ENCODE results near the gene FGFRL1.
A peak's percentile ranks its signal among the peaks of the same experiment; 100 is the strongest.

The FGFRL1 gene

DNA sequence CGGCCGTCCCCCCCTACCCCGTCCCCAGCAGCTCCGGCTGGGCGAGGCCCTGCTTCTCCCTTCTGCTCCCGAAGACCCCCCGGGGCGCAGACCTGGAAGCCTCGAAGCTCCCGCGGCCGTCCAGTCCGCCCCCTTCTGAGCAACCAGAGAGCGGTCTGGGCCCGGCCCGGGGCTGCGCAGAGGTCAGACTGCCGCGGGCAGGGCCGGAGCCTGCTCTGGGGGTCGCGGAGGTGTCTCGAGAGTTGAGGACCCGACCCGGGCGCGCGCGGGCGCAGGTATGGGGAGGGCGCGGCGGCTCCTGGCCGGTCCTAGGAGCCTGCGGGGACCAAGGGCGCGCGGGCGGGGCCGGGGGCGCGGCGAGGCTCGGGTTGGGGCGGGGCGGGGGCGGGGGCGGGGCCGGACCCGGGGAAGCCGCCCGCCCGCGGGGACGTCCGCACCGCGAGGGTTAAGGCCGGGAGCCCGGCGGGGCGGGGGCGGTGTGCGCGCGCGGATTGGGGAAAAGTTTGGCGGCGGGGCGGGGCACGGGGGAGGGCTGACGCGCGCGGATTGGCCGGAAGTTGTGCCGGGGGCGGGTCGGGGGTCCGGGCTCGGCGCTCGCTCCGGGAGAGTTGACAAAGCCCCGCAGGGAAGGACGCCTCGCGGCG lies at the start of gene FGFRL1:
FGFRL1 (plus strand) TSS at position 605 of the 644 bp plus-strand sequence. CDS start 860 bp downstream, outside the sequence.
- DNase-seq (ENCODE audit: low read depth) = peak; percentile 54
- H3K4me3 ChIP-seq (ENCODE audit: low read depth, low read length) = peak within 1 kb of the TSS; percentile 63

- H3K4me3 ChIP-seq (ENCODE audit: low read depth, low read length) = no peak overlapping the region
- no peak for DNase-seq (ENCODE audit: low read depth)
Observed at GRCh38 chr4:962231-963208, 48.9 kb upstream of the FGFRL1 start.

DNA sequence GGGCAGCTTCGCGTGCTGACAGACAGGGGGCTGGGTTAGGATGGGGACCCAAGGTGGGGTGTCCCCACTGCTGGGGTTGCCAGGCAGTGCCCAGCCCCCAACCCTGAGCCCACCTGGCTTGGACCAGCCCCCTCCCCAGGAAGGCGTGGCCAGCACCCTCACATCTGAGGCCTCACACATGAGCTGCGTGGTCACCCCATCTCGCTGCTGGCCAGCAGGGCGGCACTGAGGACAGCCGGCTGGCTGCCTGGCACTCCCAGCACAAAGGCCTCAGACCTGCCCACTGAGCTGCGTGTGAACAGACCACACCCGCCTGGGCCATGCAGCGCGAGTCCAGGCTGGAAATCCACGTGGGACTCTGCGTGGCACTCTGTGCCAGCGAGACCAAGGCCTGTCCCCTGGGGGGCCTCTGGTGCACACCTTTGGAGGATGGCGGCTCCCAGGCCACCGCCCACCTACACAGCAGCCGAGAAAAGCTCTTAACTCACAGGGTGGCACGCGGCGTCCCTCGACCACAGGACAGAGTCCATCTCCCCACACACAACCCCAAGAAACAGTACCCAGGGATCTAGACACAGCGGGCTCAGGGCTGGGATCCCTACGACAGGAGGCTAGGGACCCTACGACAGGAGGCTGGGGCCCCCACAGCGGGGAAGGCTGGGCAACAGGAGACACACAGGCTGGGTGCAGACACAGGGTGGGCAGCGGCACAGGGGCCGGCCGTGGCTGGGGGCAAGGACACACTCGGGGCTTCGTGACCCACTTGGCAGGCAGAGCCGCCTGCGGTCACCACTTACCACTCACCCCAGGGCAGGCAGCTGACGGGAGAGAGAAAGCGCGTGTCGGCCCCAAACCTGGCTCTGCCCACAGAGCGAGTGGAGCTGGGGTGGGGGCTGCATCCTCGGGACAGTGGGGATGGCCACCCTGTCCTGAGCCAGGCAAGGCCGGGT lies 47.9 kb upstream of the FGFRL1 start:
- H3K4me3 ChIP-seq (ENCODE audit: low read depth, low read length) = no peak overlapping the region
- DNase-seq (ENCODE audit: low read depth) = no peak

- H3K4me3 ChIP-seq (ENCODE audit: low read depth, low read length) = no peak overlapping the region
- no peak for DNase-seq (ENCODE audit: low read depth)
Observed at GRCh38 chr4:964346-965025, 46.9 kb upstream of the FGFRL1 start.

GRCh38 chr4:965048-965765 lies 46.2 kb upstream of the FGFRL1 start:
- DNase-seq (ENCODE audit: low read depth) = no peak
- H3K4me3 ChIP-seq (ENCODE audit: low read depth, low read length) = no peak overlapping the region

DNA sequence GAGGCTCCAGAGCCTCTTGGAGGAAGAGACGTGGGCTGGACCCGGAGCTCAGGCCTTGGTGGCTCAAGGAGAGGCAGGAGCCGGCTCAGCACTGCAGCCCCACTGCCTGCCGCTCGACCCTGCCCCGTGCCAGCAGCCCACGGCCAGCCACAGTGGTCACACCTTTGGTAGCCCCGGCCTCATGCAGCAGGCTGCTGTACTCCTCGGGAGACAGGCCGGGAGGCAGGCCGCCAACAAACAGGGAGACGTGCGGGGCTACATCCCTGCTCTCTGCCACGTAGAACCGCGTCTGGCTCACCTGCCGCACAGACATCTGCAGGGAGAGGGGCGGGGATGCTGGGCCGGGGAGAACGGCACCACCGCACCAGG lies 45.7 kb upstream of the FGFRL1 start:
- no peak overlapping the region for H3K4me3 ChIP-seq (ENCODE audit: low read depth, low read length)
- DNase-seq (ENCODE audit: low read depth) = no peak

DNA sequence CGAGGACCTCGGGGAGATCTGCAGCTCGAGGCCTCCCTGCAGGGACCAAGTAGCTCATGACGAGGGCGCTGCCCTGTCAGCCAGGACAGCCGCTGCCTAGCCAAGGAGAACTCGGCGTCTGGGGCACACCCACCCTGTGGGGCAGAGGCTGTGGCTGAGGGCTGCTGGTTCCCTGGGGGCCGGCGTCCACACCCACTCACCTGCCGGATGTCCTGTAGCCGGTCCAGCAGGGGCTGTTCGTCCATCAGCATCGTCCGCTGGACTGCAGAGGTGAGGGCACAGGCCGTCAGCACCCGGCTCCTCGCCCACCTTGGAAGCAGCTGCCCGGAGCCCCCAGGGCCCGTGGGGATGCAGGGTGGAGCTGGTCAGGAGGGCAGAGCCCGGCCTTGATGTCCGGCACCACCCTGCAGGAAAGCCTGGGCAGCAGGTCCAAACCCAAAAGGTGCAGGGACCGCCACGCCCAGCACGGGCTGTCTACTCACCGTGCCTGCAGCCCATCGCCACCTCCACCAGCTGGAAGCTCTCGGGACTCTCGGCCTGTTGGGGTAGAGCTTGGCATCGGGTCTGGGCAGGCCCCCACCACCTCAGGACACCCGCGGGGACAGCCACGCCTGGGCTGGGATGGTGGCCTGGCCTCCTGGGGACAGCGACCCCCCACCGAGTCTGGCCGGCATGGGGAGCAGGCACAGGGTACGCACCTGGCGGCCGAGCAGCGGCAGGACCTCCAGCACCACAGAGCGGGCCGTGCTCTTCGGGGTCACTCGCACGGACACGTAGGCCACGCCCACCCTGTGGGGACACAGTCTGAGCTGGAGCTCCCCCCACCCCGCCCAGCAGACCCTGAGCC lies 44.9 kb upstream of the FGFRL1 start:
- no peak overlapping the region for H3K4me3 ChIP-seq (ENCODE audit: low read depth, low read length)
- DNase-seq (ENCODE audit: low read depth) = no peak

DNA sequence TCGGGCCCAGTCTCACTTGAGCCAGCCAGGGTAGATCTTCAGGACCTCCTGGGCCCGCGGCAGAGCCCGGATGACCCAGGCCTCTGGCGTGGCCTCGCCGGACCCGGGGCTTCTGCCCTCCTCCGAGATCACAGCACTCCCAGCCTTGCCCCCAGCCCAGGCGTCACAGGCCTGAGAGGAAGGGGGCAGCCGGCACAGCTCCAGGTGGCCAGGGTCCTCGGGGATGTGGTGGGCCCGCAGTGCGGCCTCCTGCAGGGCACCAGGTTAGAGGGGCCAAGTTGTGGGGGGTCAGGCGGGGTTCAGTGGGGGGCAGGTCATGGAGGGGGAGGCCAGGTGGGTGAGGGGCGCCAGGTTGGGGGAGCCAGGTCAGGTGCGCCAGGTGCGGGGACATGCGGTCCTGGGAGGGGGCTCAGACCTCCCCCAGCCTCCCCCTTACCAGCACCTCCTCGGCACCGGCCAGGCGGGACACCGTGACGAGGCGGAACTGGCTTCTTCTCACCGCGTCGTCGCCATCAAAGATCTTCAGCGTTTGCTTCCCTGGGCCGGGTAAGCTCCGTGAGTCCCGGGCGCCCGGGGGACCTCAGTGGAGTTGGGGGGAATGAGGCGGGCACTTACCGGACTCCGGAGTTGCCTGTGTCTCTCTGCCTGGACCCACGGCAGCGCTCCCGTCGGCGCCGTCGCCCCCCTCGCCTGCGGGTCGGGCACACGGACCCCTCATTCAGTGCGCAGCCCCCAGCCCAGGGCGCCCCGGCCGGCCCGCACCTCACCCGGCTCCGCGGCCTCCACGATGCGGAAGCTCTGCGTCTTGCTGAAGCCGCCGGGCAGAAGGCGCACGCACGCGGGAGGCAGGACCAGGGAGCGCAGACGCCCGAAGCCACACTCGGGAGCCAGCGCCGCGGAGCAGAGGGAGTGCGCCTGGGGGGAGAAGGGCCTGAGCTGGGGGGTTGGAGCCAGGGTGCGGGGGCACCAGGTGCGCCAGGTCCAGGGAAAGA lies 44.0 kb upstream of the FGFRL1 start:
- DNase-seq (ENCODE audit: low read depth) = no peak
- peak overlapping the region; percentile 18 for H3K4me3 ChIP-seq (ENCODE audit: low read depth, low read length)

- DNase-seq (ENCODE audit: low read depth) = no peak
- H3K4me3 ChIP-seq (ENCODE audit: low read depth, low read length) = no peak overlapping the region
Observed at GRCh38 chr4:968221-968620, 43.2 kb upstream of the FGFRL1 start.

- DNase-seq (ENCODE audit: low read depth) = no peak
- no peak overlapping the region for H3K4me3 ChIP-seq (ENCODE audit: low read depth, low read length)
Observed at GRCh38 chr4:968621-969394, 42.6 kb upstream of the FGFRL1 start.

DNA sequence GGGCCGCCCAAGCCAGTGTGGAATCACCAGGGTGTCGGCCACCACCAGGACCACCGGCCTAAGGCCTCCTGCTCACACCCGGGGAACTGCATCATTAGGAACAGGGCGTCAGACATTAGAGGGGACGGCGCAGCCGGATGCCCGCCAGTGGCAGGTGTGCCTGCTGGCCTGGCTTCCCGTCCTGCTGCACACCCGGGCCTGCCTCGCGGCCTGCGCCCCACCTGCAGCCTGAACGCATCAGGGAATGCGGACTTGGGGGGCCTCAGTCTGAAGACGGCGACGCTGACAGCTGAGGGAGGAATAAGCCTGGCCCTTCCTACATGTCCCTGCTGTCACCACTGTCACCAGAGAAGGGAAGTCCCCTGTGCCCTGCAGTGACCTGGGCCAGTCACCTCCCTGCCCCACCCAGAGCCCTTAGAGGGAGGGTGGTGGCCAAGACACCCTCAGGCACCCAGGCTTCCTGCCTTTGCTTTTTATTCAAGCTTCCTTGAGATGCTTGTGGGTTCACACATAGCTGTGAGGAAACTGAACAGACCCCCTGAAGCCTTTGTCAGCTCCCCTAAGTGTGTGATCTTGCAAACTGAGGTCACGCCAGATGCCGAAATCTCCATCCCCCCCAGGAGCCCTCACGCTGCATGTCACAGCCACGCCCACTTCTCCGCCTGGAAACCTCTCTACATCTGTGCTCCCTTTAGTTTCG lies 41.2 kb upstream of the FGFRL1 start:
- DNase-seq (ENCODE audit: low read depth) = no peak
- H3K4me3 ChIP-seq (ENCODE audit: low read depth, low read length) = no peak overlapping the region

DNA sequence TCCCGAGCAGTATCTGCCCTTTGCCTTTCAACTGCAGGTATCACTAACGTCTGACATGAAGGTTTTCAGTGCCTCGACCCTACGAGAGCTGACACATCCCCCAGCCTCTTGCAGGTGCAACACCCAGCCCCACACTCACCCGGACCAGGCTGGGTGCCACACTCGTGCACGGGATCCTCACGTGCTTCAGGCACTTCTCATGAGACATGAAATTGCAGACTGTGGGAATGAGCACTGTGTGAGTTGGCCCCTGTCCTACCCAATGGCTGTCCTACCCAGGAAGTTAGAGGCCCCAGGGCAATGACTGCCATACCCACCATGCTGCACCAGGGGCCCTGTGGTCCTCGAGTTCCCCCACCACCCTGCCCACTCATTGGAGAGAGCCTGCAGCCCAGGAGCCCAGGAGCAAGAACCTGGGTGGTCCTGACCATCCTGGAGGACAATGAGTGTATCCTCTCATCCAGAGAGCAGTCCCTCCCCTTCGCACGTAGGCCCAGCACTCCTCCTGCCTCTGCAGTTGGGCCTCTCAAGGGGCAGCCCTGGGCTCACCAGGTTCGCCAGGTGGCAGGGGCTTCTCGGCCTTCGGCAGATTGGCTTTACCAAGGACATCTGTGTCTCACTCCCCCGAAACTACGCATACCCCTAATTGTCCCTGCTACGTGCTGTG lies 40.4 kb upstream of the FGFRL1 start:
- DNase-seq (ENCODE audit: low read depth) = no peak
- no peak overlapping the region for H3K4me3 ChIP-seq (ENCODE audit: low read depth, low read length)

GRCh38 chr4:971666-972500 lies 39.5 kb upstream of the FGFRL1 start:
- peak overlapping the region; percentile 78 for H3K4me3 ChIP-seq (ENCODE audit: low read depth, low read length)
- no peak for DNase-seq (ENCODE audit: low read depth)
